Left ventricle myocardium superior (tissue), 1 donor: ENCODE data around the gene MINK1. TPM values are rescaled to one million over a fixed set of nuclear protein-coding genes. Genes with fewer than 3 reads are reported as not detected.

Experiments
- ATAC-seq: fragments of 200-7000 bp; cut with Tn5 transposase; one replicate; pipeline ENCODE4 v1.9.1; 2020; ENCODE audit warnings: mild to moderate bottlenecking, moderate library complexity
- DNase-seq: peaks from one replicate; pipeline ENCODE4 v3.0.0-alpha.2; 2020
- intact Hi-C: fragments of 100-400 bp; cut with micrococcal nuclease; formaldehyde crosslinking; loops from one replicate; pipeline ENCODE4 v1.11.0; 2022
- total RNA-seq: library from RNA; stranded (reverse); fragmentation: NEBNext Ultra II Directional; extraction: Animal tissue kit (Norgen Biotek cat#: 25700); gene quantifications from one replicate; pipeline ENCODE4 v1.2.1, GENCODE V29; 2021
- donor health status: DM: no; HTN: yes; CAD: no; lungs with severe emphysema.

The MINK1 gene
- total RNA-seq, 1 donor from 2014 or later: 52.2 TPM

- DNase-seq (no peak), ATAC-seq (no peak)
- intact Hi-C loops: no loop called here
Measured at GRCh38 chr17:4938069-4938491, 104.9 kb downstream of the MINK1 start.

GRCh38 chr17:4938688-4939545, 105.8 kb downstream of the MINK1 start:
- intact Hi-C loops: no loop called here
- peak; percentile 45 for DNase-seq
- peak; percentile 1 for ATAC-seq

GRCh38 chr17:4939546-4939795, 106.3 kb downstream of the MINK1 start:
- ATAC-seq: no peak
- DNase-seq: no peak
- intact Hi-C loops: no loop called here

GRCh38 chr17:4939796-4940554, 106.8 kb downstream of the MINK1 start, which contains the start of the genes RNF167 and SLC25A11:
Gene RNF167 (plus strand): TSS chr17:4940268. CDS start chr17:4940910, 642 bp downstream.
Gene SLC25A11 (minus strand): TSS chr17:4940046. CDS start chr17:4939910, 136 bp downstream.
- intact Hi-C loops: no loop called here
- ATAC-seq (peak; percentile 94), DNase-seq (peak; percentile 96)

- intact Hi-C loops: no loop called here
- ATAC-seq (peak; percentile 74), DNase-seq (peak; percentile 81)
Measured at GRCh38 chr17:4940555-4941318, 107.6 kb downstream of the MINK1 start.

- no peak for ATAC-seq
- no peak for DNase-seq
- intact Hi-C loops: no loop called here
Measured at GRCh38 chr17:4941319-4941610, 108.1 kb downstream of the MINK1 start.

- intact Hi-C loops: no loop called here
- DNase-seq (no peak), ATAC-seq (no peak)
Measured at GRCh38 chr17:4942760-4943508, 109.8 kb downstream of the MINK1 start.

- intact Hi-C loops: no loop called here
- DNase-seq: no peak
- no peak for ATAC-seq
Measured at GRCh38 chr17:4944163-4944553, 111.0 kb downstream of the MINK1 start.

- no peak for DNase-seq
- ATAC-seq: no peak
- intact Hi-C loops: no loop called here
Measured at GRCh38 chr17:4944554-4945175, 111.5 kb downstream of the MINK1 start.

- intact Hi-C loops: no loop called here
- DNase-seq: peak; percentile 72
- peak; percentile 6 for ATAC-seq
Measured at GRCh38 chr17:4945176-4945943, 112.2 kb downstream of the MINK1 start.

GRCh38 chr17:4945944-4946280, 112.8 kb downstream of the MINK1 start:
- intact Hi-C loops: no loop called here
- no peak for DNase-seq
- ATAC-seq: no peak

GRCh38 chr17:4946312-4946976, 113.3 kb downstream of the MINK1 start:
- intact Hi-C loops: no loop called here
- no peak for ATAC-seq
- DNase-seq: no peak

GRCh38 chr17:4947010-4947410, 113.9 kb downstream of the MINK1 start:
- DNase-seq (no peak), ATAC-seq (no peak)
- intact Hi-C loops: no loop called here

Other genes with a start within 250 kb of the MINK1 start
- 47.4 TPM for gene SMTNL2, start 248.8 kb upstream of the MINK1 start, total RNA-seq
- 4.5 TPM for gene ALOX15, start 191.7 kb upstream of the MINK1 start, total RNA-seq
- 36.8 TPM for gene PELP1, start 129.2 kb upstream of the MINK1 start, total RNA-seq
- gene ARRB2, start 122.7 kb upstream of the MINK1 start, total RNA-seq: 35.0 TPM
- gene MED11, start 101.9 kb upstream of the MINK1 start, total RNA-seq: 18.0 TPM
- gene ZMYND15, start 93.5 kb upstream of the MINK1 start, total RNA-seq: 0.20 TPM
- gene CXCL16, start 93.4 kb upstream of the MINK1 start, total RNA-seq: 3.5 TPM
- gene TM4SF5, start 61.5 kb upstream of the MINK1 start, total RNA-seq: not detected
- gene VMO1, start 47.0 kb upstream of the MINK1 start, total RNA-seq: 0.69 TPM
- gene GLTPD2, start 44.4 kb upstream of the MINK1 start, total RNA-seq: not detected
- gene PSMB6, start 37.2 kb upstream of the MINK1 start, total RNA-seq: 199 TPM
- gene PLD2, start 26.2 kb upstream of the MINK1 start, total RNA-seq: 13.3 TPM
- 0.64 TPM for gene C17orf107, start 66.2 kb downstream of the MINK1 start, total RNA-seq
- gene CHRNE, start 69.8 kb downstream of the MINK1 start, total RNA-seq: 0.50 TPM
- gene GP1BA, start 98.9 kb downstream of the MINK1 start, total RNA-seq: not detected
- 246 TPM for gene SLC25A11, start 106.7 kb downstream of the MINK1 start, total RNA-seq
- gene RNF167, start 106.9 kb downstream of the MINK1 start, total RNA-seq: 104 TPM
- 193 TPM for gene PFN1, start 115.2 kb downstream of the MINK1 start, total RNA-seq
- gene ENO3, start 117.8 kb downstream of the MINK1 start, total RNA-seq: 670 TPM
- 151 TPM for gene SPAG7, start 134.5 kb downstream of the MINK1 start, total RNA-seq
- gene CAMTA2, start 154.3 kb downstream of the MINK1 start, total RNA-seq: 35.9 TPM
- gene INCA1, start 164.2 kb downstream of the MINK1 start, total RNA-seq: 3.2 TPM
- 747 TPM for gene KIF1C, start 164.6 kb downstream of the MINK1 start, total RNA-seq
- not detected for gene SLC52A1, start 202.1 kb downstream of the MINK1 start, total RNA-seq
- 11.1 TPM for gene ZFP3, start 245.1 kb downstream of the MINK1 start, total RNA-seq